ENCODE results near the gene TACR2.

DNA sequence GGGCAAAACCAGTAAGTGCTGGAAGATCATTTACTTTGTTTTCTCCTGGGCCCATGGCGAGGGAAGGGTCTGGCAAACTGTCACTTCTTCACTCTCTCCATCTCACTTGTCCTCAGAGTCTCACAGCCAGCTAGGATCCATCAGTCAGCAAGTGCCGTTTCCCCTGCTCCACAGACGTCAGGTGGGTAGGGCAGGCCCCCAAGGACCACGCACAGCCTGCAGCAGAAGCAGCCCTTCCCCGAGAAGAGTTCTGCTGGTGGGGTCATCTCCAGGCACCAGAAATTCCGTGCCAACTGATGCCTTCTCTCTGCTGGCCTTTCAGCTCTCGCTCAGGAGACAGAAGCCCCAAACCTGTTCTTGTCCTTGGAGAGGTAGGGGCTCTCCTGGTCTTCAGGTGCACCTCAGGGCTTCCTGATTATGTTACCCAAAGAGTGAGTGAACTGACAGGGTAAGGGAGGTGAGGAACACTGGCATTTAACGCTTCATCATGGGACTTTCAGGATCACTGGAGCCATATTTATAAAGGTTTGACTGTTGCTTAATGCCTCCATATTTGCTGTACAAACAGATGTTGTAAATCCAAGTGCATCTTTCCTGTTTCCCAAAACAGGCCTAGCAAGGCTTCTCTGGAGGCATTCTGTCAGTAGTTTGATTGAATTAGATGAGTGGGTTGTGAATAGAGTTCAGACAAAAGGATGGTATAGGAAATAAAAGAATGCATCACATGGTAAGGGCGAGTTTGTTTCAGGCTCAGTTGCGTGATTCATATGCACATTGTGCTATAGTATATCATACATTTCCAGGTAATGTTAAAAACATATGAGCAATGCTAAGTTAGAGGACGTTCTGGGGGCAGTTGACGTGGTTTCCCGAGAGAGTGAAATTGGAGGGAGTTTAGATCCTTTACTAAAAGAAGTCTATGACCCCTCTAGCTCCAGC, 20.9 kb upstream of the TACR2 start:
- TF ChIP-seq, protein P1, sequence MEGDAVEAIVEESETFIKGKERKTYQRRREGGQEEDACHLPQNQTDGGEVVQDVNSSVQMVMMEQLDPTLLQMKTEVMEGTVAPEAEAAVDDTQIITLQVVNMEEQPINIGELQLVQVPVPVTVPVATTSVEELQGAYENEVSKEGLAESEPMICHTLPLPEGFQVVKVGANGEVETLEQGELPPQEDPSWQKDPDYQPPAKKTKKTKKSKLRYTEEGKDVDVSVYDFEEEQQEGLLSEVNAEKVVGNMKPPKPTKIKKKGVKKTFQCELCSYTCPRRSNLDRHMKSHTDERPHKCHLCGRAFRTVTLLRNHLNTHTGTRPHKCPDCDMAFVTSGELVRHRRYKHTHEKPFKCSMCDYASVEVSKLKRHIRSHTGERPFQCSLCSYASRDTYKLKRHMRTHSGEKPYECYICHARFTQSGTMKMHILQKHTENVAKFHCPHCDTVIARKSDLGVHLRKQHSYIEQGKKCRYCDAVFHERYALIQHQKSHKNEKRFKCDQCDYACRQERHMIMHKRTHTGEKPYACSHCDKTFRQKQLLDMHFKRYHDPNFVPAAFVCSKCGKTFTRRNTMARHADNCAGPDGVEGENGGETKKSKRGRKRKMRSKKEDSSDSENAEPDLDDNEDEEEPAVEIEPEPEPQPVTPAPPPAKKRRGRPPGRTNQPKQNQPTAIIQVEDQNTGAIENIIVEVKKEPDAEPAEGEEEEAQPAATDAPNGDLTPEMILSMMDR (IDR thresholded peaks at IDR 0.05) = no peak
- TF ChIP-seq POLR2A (IDR thresholded peaks at IDR 0.05) = no peak
- no peak for TF ChIP-seq EP300 (IDR thresholded peaks at IDR 0.05)
- TF ChIP-seq POLR2AphosphoS5 (IDR thresholded peaks at IDR 0.05) = no peak

Data from sigmoid colon (tissue), 4 donors.